ENCODE results near the gene KRTAP5-10. TPM values are rescaled to one million over a fixed set of nuclear protein-coding genes. Genes with fewer than 3 reads are reported as not detected.
"Not testable (repeated sequence)": the region's sequence is repeated elsewhere in the genome, so short reads cannot be mapped to it uniquely, and the experiment has no call there.

KRTAP5-10 gene
- total RNA-seq, 1 donor from 2014 or later, result not detected

DNA sequence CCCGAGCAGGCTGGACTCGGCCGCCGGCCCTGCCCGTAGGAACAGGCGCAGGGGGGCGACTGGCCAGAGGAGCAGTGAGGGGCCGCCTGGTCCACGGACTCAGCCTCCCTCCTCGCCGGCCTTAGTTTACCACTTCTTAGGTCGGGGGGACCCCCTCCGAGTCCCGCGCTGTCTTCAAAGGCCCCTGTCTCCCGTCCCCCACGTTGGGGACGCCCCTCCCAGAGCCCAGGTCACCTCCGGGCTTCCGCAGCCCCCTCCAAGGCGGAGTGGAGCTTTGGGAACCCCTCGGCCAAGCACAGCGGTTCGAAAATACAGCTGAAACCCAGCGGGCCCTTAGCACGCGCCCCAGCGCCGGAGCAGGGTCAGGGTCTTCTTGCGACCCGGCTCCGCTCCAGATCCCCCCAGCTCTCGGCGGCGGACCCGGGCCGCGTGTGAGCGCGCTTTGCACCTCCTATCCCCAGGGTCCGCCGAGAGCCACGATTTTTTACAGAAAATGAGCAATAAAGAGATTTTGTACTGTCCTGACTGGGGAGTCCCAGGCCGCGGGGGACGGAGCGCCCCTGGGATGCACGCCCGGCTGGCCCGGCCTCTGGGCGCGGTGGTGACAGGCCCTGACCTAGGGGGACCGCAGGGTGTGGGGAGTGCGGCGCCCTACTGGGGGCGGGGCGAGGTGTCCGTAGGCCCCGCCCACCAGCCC is 42.3 kb downstream of the KRTAP5-10 start:
- DNase-seq (ENCODE audit: low spot score), result not testable (repeated sequence)

DNA sequence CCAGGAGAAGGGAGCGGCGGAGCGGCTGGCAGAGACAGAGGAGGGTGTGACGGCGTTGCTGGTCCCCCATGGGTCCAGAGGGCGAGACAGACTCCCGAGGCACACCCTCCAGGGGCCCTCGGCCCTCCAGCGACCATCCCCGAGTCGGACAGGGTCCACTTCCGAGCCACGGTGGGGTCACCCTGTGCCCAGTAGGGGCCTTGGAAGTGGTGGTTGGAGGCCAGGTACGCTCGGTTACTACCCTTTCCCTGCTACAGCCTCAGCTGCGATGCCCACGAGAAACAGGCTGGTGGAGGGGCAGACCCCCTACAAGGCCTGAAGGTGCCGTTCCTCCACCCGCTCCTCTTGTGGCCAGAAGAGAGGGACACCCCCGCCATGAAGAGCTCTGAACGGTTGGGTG is 42.9 kb downstream of the KRTAP5-10 start:
- DNase-seq (ENCODE audit: low spot score), result not testable (repeated sequence)

DNA sequence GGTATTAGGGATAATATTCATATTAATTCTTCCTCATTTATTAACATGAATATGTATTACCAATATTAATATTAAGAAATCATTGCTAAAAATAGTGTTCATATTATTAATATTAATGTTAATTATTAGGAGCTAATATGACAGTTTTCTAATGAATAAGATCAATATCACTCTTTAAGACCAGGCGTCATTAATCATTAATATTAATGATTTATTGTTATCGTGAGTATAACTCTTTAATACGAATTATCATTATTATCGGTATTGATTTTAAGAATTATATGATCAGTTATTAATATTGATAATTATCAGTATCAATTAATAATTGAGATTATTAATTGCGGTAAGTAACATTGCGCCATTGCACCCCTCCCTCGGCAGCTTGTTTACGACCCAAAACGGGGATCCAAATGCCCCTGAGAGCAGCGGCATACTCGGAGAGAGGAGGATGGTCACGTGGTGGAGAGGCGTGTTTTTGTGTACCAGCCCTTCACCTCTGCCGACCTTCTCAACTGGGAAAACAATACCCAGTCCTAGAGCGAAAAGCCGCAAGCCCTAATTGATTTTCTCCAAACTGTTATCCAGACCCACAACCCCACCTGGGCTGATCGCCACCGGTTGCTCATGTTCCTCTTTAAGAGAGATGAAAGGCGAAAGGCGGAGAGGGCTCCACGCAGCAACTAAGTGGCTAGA is 46.0 kb downstream of the KRTAP5-10 start:
- DNase-seq (ENCODE audit: low spot score), result not testable (repeated sequence)

DNA sequence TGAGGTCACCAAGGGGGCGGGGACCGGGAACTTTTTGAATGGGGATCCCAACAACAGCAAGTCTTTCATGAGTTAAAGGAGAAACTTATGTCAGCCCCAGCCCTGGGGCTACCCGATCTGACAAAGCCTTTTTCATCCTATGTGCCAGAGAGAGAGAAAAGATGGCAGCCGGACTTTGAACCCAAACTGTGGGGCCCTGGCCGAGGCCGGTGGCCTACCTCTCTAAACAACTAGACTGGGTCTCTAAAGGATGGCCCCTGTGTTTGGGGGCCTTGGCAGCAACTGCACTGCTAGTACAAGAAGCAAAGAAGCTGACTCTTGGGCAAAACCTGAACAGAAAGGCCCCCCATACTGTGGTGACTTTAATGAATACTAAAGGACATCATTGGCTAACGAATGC is 48.6 kb downstream of the KRTAP5-10 start:
- not testable (repeated sequence) for DNase-seq (ENCODE audit: low spot score)

DNA sequence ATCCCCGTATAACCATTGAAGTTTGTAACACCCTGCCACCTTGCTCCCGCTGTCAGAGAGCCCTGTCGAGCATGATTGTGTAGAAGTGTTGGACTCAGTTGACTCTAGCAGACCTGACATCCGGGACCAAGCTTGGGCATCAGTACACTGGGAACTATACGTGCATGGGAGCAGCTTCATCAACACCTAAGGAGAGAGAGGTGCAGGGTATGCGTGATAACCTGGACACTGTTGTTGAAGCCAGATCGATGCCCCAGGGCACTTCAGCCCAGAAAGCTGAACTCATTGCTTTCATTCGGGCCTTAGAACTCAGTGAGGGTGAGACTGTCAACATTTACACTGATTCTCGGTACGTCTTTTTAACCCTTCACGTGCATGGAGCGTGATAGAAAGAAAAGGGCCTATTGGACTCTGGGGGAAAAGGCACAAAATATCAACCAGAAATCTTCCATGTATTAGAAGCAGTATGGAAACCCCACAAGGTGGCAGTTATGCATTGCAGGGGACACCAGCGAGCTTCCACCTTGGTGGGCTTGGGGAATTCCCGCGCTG is 49.1 kb downstream of the KRTAP5-10 start:
- not testable (repeated sequence) for DNase-seq (ENCODE audit: low spot score)

DNA sequence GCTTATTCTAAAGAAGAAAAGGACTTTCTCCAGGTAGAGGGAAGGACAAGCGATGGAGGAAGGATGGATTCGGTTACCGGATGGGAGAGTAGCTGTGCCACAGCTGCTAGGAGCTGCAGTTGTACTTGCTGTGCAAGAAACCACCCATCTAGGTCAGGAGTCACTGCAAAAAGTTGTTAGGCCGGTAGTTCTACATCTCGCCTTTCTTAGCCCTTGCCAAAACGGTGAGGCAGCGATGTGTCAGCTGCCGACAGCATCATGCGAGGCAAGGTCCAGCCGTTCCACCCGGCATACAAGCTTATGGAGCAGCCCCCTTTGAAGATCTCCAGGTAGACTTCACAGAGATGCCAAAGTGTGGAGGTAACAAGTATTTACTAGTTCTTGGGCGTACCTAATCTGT is 49.6 kb downstream of the KRTAP5-10 start:
- DNase-seq (ENCODE audit: low spot score), result not testable (repeated sequence)

Other genes starting within 250 kb of the KRTAP5-10 start
- gene DHCR7, start 117.2 kb upstream of the KRTAP5-10 start, total RNA-seq, result 26.3 TPM
- 48.0 TPM for gene NADSYN1, start 112.4 kb upstream of the KRTAP5-10 start, total RNA-seq
- 0.39 TPM for gene KRTAP5-7, start 38.3 kb upstream of the KRTAP5-10 start, total RNA-seq
- gene KRTAP5-8, start 27.5 kb upstream of the KRTAP5-10 start, total RNA-seq, result not detected
- gene KRTAP5-9, start 17.1 kb upstream of the KRTAP5-10 start, total RNA-seq, result not detected
- not detected for gene KRTAP5-11, start 17.3 kb downstream of the KRTAP5-10 start, total RNA-seq